ENCODE data around the gene KIR3DL2. TPM values are rescaled to one million over a fixed set of nuclear protein-coding genes. Genes with fewer than 3 reads are reported as not detected.
"Not testable (repeated sequence)": the region's sequence is repeated elsewhere in the genome, so short reads cannot be mapped to it uniquely, and the experiment has no call there.

The KIR3DL2 gene
- total RNA-seq, 1 experiment from 2014 or later = not detected

- Histone ChIP-seq H3K4me1 (no peaks in the 10 kb centered on the region), H3K27me3 (replicated peaks; ENCODE audit: control insufficient read depth, insufficient read depth, low read length) (no peaks in the 10 kb centered on the region), H3K9me3 (no peaks in the 10 kb centered on the region), H3K36me3 (ENCODE audit: control insufficient read depth, insufficient read depth, low read length) (no peaks in the 10 kb centered on the region), H3K4me3 (ENCODE audit: low read depth, low read length) (no peak overlapping the region)
- H3K4me3 Mint-ChIP-seq (ENCODE audit: unreplicated experiment) = no peak overlapping the region
- no peaks in the 10 kb centered on the region for H3K27me3 Mint-ChIP-seq (ENCODE audit: insufficient read depth, unreplicated experiment)
- peaks cover 5% of the 10 kb centered on the region for H3K4me1 Mint-ChIP-seq (ENCODE audit: low read depth, unreplicated experiment)
- H3K9me3 Mint-ChIP-seq (ENCODE audit: unreplicated experiment) = no peaks in the 10 kb centered on the region
- no peak for DNase-seq
- no TSS peak for BruUV-seq (replicated peaks)
- POLR2A ChIA-PET = no interaction called here
- intact Hi-C loops (cut with micrococcal nuclease; ENCODE audit: unreplicated experiment) = no loop called here
- CTCF ChIA-PET = interaction anchor here (0.5 kb wide), 1 partner anchor 25 kb away, joined by 3 read pairs; no protein-coding TSS in a partner anchor
- H3K36me3 Mint-ChIP-seq (ENCODE audit: insufficient read depth, unreplicated experiment) = no peaks in the 10 kb centered on the region
- TF ChIP-seq CTCF (IDR thresholded peaks at IDR 0.05; ENCODE audit: insufficient read depth in 1 of 2, low read depth in 1 of 2, low read length in 1 of 2, severe bottlenecking in 1 of 2, unreplicated experiment in 1 of 2) = no peak
- no peak overlapping the region for H3K27ac Mint-ChIP-seq (ENCODE audit: unreplicated experiment)
Measured at GRCh38 chr19:54906819-54907218, 56.6 kb downstream of the KIR3DL2 start.

- not testable (repeated sequence) for H3K27me3 Mint-ChIP-seq (ENCODE audit: insufficient read depth, unreplicated experiment)
Measured at GRCh38 chr19:54907899-54908298, 57.7 kb downstream of the KIR3DL2 start.

More at GRCh38 chr19:54907899-54908298, 57.7 kb downstream of the KIR3DL2 start:
- CTCF ChIA-PET; BruUV-seq (replicated peaks); H3K27ac Mint-ChIP-seq (ENCODE audit: unreplicated experiment); DNase-seq; H3K27me3 ChIP-seq (replicated peaks; ENCODE audit: control insufficient read depth, insufficient read depth, low read length); POLR2A ChIA-PET; H3K36me3 ChIP-seq (ENCODE audit: control insufficient read depth, insufficient read depth, low read length); H3K4me3 ChIP-seq (ENCODE audit: low read depth, low read length); H3K4me1 ChIP-seq; H3K4me1 Mint-ChIP-seq (ENCODE audit: low read depth, unreplicated experiment); H3K9me3 Mint-ChIP-seq (ENCODE audit: unreplicated experiment); H3K9me3 ChIP-seq; H3K4me3 Mint-ChIP-seq (ENCODE audit: unreplicated experiment); H3K36me3 Mint-ChIP-seq (ENCODE audit: insufficient read depth, unreplicated experiment); intact Hi-C loops (cut with micrococcal nuclease; ENCODE audit: unreplicated experiment): not testable (repeated sequence)

Other genes with a start within 250 kb of the KIR3DL2 start
- not detected in 2 replicates for gene LILRB1, start 220.0 kb upstream of the KIR3DL2 start, total RNA-seq (2022)
- not detected in 2 replicates for gene LILRB4, start 187.5 kb upstream of the KIR3DL2 start, total RNA-seq (2022)
- not detected in 2 replicates for gene KIR3DL3, start 126.0 kb upstream of the KIR3DL2 start, total RNA-seq (2022)
- gene KIR2DL3, start 111.9 kb upstream of the KIR3DL2 start, total RNA-seq (2022) = not detected in 2 replicates
- not detected in 2 replicates for gene KIR2DL1, start 80.7 kb upstream of the KIR3DL2 start, total RNA-seq (2022)
- not detected in 2 replicates for gene KIR2DL4, start 46.8 kb upstream of the KIR3DL2 start, total RNA-seq (2022)
- gene KIR3DL1, start 34.0 kb upstream of the KIR3DL2 start, total RNA-seq (2022) = not detected in 2 replicates
- gene KIR2DS4, start 17.8 kb upstream of the KIR3DL2 start, total RNA-seq (2022) = not detected in 2 replicates
- not detected in 2 replicates for gene FCAR, start 23.8 kb downstream of the KIR3DL2 start, total RNA-seq (2022)
- gene NCR1, start 55.7 kb downstream of the KIR3DL2 start, total RNA-seq (2022) = 0.91 and 1.1 TPM in 2 replicates
- gene NLRP7, start 97.1 kb downstream of the KIR3DL2 start, total RNA-seq (2022) = 0.43 and 0.49 TPM in 2 replicates
- gene NLRP2, start 115.9 kb downstream of the KIR3DL2 start, total RNA-seq (2022) = 108 and 115 TPM in 2 replicates
- gene GP6, start 187.8 kb downstream of the KIR3DL2 start, total RNA-seq (2022) = not detected in 2 replicates
- gene RDH13, start 212.7 kb downstream of the KIR3DL2 start, total RNA-seq (2022) = 43.3 and 49.8 TPM in 2 replicates
- gene EPS8L1, start 225.4 kb downstream of the KIR3DL2 start, total RNA-seq (2022) = 135 and 141 TPM in 2 replicates